GM18858 (cell line): ENCODE measurements around the gene MYO5A.

ENCODE experiments used
- ATAC-seq: cut with Tn5 transposase; IDR thresholded peaks from one replicate; pipeline ENCODE4 v1.9.1; 2021; ENCODE audit not compliant: unreplicated experiment

MYO5A gene

DNA sequence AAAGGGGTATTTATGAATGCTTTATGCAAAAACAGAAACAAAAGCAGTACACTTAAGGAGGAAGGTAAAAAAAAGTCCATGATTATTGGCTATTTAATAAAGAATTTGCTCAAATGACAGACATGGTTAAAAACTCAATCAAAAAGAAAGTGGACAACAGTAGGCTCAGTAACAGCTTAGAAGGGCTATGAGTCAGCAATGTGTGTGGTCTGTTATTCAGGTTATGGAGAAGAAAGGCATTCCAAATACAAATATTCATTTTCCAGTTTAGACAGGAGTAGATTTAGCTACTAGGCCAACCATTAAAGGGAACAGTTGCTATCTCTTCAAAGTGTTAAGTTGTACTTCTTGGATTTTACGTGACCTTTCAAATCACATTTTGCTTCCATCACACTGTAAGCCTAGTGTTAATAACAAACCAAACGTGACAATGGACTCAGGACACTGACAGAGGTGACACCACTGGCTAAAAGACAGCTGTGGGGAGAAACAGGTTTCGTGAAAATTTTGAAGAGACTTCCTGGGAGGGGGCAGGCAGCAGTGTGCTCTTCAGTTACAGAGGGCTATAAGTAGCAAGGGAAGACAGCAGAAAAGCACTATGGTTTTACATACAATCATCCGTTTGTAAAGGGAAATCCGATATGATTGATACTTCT is 191.4 kb downstream of the MYO5A start:
- ATAC-seq = no peak

DNA sequence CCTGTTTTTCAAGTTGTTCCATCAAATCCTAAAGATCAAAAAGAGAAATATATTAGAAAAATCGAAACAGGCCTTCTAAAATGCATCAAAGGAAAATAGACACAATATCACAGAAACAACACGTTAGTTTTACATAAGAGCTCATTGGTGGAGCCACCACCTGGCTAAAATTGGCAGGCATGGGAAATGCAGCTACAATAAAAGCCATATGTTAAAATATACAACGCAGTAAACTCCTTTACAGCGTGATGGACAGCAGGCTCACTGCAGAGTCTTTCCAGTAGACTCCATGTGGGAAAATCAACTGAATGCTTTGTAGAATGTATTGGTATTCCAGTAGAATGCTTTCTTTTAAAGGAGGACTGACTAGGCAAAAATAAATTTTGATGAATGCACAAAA is 192.2 kb downstream of the MYO5A start:
- no peak for ATAC-seq

DNA sequence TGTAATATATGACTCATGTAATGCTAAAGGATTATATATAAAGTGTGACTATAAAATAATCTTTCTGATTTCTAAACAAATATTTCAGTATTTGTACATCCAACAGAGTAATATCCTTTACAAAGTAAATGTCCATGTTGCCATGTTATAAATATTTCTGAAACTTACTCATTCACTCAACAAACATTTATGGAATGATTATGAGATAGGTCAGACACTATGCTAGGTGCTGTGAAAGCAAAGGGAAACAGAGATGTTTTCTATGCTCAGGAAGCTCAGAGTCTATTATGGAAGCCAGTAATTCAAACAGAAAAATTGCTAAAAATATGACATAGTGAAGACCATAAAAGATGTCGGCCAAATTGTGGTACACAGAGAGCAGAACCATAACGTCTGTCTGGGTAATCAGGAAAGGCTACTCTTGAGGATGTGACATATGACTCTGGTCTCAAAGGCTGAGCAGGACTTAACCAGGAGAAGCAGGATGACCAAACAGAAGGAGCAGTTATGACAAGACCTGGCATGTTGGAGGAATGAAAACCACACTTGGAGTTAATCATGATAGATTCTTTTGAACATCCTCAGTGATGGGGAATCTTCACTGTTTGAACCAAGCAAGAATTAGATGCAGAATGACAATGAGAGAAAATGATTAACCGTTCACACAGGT is 194.1 kb downstream of the MYO5A start:
- ATAC-seq = no peak

DNA sequence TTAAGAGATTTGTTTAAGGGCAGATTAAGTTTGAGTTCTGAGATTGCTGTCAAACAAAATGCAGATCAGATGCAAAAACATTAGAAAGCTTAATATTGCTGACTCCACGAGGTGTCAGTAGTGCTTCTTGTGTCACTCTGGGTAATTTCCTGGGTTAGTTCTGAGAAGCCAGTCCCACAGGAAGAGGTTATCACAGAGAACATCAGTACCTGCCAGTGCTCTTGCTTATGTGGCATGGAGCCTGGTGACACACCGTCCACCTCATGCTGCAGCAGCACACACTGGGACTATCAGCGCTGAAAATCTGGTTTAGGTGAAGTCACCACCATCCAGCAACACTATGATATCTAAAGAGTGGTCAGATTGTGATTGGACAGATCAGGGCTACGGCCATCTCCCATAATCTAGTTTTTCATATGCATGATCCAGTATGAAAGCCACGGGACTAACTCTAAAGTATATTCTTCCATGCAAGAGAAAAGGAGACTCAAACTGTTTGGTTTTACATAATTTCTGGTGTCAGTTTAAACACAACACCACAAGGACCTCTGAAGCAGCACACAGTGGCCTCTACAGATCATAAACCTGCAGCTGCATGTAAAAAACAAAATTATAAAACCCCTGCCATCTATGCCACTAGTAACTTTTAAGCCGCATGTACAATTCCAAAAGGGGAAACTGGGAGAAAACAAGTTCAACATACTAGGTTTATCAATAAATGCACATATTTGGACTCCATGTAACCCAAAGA is 197.0 kb downstream of the MYO5A start:
- peak; percentile 82 for ATAC-seq

DNA sequence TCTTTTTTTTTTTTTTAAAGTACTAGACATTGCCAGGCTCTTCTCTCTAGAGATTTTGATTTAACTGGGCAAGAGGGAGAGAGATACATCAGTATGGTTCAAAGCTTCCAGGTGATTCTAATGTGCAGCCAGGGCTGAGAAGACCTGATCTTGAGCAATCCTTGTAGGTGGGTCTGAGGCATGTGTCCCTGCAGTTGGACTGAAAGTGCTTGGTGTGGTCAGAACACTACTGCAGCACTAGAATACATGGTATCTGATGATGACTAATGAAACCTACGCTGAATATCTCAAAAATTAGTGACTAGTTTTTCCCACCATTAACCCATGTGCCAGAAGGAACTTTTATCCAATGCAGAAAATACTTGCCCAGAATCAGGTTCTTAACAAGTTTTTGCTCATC is 198.7 kb downstream of the MYO5A start:
- no peak for ATAC-seq

DNA sequence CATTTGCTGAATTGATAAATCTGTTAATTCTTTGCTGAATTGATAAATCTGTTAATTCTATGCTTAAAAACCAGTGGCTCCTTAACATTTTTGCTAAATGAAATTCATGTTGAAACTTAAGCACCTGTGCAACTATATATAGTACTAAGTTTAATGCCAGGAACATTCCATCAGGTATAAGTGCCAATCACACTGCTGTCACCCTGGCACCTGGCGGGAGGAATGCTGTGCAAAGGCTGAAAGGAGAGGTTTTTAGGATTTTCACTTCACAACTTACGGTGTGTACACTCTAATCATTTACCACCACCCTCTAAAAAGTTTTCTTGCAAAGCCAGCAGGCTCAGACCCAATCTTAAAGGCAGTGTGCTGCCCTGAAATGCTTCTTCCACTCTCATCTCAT is 199.5 kb downstream of the MYO5A start:
- ATAC-seq = no peak

DNA sequence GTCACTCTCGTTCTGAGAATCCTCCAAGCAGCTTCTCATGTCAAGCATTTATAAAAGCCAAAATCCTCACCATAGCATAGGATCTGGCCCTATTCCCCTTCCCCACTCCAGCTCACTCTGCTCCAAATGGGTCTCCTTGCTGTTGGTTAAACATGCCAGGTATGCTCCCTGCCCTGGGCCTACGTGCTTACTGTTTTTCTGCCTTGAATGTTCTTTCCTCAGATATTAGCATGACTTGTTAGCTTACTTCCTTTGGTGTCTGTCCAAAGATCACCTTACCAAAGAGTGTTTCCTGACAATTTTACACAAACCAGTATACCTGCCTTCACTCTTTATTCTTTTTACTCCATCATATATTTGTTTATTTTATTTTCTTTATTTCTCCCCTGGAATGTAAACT is 200.0 kb downstream of the MYO5A start:
- no peak for ATAC-seq

DNA sequence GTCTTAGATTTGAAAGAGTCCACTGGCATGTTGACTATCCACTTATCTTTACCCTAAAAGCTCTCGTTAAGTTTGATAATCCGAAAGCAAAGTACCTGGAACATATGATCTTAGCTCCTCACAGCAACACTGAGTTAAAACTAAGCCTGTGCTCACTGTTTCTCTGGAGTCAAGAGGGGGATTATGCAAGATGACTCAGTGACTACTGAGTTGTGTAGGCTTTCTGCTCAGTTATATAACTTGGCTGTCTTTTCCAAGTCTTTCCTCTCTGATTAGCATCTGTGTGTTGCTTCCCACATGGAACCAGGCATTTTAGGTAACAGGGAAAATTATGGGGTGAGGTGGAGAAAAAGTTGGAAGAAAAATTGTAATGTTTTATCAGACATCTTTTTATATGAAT is 201.9 kb downstream of the MYO5A start:
- no peak for ATAC-seq

DNA sequence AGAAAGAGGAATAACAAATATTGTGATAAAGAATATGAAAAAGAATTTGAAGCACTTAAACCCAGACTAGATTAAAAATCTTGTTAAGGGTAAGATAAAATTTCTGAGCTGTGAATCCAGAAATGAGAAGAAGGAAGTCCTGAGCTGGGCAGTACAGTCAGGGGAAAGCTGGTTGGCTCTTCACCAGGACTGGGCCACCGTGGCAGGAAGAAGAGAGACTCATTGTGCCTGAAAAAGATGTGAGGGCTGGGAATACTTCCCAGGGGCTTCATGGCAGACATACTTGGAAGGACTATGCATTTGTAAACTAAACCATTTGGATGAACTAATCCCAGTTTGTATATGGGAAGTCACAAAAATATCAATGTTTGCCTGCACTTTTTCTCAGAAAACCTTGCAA is 204.6 kb downstream of the MYO5A start:
- no peak for ATAC-seq

DNA sequence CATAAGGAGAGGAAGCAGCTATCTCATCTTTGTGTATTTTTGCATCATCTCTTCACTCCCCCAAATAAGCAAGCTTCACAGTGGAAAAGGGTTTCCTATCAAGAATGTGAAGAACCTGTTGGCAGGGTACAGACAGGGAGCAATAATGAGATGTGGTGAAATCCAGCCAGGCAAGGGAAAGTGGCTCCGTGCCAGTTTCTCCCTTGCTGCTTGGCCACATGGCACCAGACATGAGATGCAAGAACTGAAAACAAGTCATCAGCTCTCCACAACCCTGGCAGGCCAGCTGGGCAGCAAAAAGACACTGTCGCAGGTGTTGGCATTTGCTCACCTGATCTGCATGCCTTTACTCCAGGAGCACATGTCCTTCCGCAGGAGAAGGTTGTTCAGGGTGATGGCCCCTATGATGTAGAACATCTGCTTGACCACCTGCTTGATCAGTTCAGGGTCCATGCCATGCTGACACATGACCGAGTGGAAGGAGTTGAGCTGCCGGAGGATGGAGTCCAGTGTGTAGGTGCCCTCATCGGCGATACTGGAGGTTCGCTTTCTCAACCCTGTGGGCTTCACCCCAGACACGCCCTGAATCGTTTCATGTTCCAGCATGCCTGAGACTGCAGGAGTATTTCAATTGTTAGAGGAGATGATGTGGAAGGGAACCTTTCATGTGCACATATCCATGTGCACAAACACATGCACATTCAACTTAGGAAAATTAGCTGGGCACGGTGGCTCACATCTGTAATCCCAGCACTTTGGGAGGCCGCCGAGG is 209.8 kb downstream of the MYO5A start:
- no peak for ATAC-seq

DNA sequence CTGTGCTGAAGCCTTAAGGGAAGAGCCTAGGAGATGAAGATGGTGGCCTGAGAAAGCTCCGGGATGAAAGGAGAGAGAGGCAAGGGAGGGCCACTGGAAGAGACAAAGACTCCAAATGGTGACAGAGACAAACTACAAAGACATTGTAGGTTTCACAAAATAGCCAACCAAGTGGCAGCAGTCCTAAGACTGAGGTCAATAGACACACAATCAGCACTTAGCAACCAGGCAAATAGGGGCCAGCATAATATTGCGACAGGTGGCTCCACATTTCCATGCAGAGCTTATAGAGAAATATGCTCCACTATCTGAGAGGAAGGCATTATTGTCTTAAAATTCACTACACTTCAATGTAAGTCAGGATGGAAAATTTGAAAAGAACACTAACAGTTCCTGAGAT is 211.0 kb downstream of the MYO5A start:
- no peak for ATAC-seq

DNA sequence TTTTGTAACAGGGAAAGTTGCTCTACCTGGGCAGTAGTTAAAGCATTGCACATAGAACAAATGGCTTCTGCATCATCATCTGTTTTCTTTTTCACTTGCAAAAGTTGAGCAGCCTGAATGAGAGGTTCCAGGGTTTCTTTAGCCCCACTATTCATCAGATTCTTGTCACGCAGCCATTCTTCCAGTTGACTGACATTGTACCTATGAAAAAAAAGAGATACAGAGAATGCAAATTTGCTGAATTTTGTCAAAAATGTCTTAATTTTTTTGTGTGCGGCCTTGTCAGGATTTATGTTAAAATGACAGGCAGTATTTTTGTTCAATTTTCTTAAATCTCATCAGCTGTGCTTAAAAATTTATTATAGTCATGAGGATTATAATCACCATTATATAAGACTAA is 211.7 kb downstream of the MYO5A start:
- no peak for ATAC-seq

DNA sequence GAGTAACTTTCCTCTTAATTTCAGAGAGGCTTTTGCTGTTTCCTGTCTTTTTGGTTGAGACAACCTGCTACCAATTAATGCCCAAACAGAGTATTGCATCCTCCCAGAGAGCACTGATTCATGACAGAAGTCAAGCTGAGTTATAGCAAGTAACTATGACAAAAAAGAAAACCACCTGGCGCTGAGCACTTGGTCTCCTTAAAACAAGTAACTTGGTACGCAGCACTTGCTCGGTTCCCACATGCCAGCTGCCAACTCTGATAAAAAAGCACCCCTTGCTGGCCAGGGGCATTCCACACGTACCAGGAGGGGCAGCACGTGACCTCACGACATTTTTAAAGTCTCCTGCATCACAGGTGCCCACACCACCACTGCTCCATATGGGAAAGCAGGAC is 219.5 kb downstream of the MYO5A start:
- ATAC-seq = peak; percentile 78

DNA sequence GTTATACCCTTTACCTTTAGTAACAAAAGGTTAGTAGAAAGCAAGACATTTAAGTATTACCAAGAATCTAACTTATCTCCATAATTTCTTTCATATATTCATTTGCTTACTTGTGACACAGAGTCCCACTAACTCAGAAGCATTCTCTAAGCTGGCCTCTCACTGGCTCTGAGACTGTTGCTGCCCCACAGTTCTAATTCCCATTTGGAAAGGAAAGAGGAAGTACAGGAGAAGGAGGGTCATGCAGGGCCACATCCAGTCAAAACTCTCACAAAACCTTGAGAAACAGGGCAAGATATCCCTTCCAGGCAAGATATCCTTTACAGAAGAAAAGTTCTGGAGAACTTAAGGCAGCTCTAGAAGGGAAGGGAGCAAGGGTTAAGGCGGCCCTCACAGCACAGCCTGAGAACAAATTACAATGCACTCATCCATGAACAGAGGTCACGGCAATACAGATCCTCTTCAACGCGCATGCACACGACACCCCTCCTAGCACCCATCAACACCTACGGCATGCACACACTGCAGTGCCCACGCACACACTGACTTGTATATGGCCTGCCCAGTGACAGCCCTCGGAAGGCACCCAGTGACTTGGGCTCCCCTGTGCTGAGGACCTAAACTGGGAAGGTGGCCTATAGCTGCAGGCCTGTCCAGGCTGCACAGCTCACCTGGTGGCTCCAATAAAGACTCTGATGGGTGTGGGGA is 220.1 kb downstream of the MYO5A start:
- peak; percentile 44 for ATAC-seq

DNA sequence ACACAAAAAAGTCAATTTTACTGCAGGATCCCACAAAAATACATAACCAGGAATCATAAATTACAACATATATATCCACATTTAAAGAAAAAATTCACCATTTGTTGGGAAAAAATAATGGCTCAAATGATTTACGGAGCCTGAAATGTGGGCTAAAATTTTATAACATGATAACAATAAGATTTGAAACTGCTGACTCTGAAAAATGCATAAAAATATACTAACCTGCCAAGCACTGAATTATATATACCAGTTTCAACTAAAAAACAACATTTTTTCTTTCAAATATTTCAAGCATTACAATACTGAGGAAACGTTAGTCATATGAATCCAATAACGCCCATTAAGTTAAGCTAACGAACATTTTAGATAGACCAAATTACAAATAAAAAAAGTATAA is 220.8 kb downstream of the MYO5A start:
- ATAC-seq = no peak

DNA sequence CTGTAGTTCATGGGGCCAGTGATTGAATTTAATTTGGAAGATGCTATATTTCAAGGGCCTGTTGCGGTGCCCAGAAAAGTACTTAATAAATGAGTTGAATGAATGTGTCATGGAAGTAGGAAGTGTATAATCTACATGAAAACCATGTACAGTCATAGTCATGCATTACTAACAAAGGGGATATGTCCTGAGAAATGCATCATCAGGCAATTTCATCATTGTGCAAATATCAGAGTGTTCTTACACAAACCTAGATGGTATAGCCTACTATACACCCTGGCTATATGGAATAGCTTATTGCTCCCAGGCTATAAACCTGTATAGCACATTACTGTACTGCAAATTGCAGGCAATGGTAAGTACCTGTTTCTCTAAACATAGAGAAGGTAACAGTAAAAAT is 222.4 kb downstream of the MYO5A start:
- ATAC-seq = no peak

DNA sequence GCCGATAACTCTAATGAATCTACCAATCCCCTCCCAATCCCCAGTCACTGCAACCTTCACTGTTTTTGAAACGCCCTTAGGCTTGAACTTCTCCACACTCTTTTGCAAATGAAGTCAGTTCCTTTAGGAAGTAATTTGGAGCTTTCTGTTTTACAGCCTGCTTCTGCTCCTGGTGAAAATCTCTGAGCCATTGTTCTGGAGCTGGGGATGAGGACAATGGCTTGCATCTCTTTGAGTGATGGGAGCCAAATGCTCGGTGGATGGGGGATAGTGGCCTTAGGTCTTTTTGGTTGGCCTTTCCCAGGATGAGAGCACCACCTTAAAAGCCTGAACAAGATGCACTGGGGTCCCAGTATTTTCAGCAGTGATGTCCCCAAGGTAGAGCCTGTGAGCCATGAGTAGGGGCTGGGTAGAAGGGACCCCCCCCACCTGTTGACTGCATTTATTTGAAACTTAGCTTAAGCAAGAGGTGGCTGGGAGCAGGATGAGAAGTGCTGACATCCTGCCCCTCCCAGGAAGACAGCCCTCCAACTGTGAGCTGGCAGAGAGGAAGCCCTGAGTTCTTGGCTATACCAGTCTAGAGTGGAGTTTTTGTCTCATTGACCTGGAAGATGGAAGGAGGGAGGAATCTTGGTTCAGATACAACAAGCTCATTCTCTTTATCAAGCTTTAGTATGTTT is 225.4 kb downstream of the MYO5A start:
- ATAC-seq = no peak

DNA sequence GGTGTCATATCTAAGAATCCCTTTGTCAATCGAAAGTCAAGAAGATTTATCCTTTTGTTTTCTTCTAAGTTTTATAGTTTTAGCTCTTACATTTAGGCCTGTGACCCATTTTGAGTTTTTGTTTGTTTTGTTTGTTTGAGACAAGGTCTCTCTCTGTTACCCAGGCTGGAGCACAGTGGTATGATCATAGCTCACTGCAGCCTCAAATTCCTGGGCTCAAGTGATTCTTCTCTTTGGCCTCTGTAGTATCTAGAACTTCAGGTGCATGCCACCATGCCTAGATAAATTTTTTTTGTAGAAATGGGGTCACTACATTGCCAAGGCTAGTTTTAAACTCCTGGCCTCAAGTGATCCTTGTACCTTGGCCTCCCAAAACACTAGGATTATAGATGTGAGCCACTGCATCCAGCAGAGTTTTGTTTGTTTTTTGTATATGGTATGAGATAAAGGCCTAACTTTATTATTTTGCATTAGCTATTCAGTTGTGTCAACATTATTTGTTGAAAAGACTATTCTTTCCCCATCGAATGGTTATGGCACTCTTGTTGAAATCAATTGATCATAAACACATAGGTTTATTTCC is 227.3 kb downstream of the MYO5A start:
- no peak for ATAC-seq

DNA sequence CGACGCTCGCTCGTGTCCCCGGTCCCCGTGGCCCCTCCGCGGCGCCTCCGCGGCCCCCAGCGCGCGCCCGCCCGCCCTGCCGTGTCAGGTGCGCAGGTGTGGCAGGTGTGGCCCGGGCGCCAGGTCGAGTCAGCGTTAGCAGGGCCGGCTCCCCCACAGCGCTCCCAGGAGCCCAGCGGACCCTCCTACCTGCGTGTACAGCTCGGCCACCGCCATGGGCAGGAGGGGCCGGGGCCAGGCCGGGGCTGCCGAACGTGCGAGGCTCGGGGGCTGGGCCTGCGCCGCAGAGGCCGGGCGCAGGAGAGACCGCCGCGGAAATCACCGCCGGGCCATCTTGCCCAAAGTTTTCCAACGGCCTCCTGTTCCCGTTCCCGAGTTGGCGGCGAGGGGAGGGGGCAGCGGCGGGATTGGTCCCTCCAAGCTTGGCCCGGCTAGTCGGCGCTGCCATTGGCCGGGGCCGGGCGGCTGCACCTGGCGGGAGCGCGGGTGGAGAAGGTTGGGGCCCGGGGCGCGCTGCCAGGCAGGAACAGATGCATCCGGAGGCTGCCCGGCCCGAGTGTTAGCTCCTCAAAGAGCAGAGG is 233.2 kb downstream of the MYO5A start, which contains the start of gene MYO5C:
TSS of gene MYO5C (minus strand) at position 384 of the 581 bp plus-strand sequence. CDS start at position 216, 168 bp downstream.
- ATAC-seq = no peak
